HUES64 (cell line): Measurements from ENCODE around the gene SLC12A1. TPM values are rescaled to one million over a fixed set of nuclear protein-coding genes. Genes with fewer than 3 reads are reported as not detected.

Experiments
- H3K27ac ChIP-seq: 2 replicates; pipeline ENCODE4 v1.7.0; 2013; ENCODE audit warnings: low read depth, low read length, inconsistent platforms
- H3K27me3 ChIP-seq: 2 replicates; pipeline ENCODE4 v1.6.1; 2013; ENCODE audit warnings: mild to moderate bottlenecking, low read length; ENCODE audit not compliant: insufficient read depth
- H3K36me3 ChIP-seq: 2 replicates; pipeline ENCODE4 v1.6.1; 2013; ENCODE audit warnings: mild to moderate bottlenecking, low read length; ENCODE audit not compliant: insufficient read depth
- H3K4me1 ChIP-seq: 2 replicates; pipeline ENCODE4 v1.6.1; 2013; ENCODE audit warnings: mild to moderate bottlenecking, low read length, moderate library complexity; ENCODE audit not compliant: insufficient read depth
- H3K4me3 ChIP-seq: 2 replicates; pipeline ENCODE4 v1.5.1; 2013; ENCODE audit warnings: mild to moderate bottlenecking, low read length, moderate library complexity
- H3K9ac ChIP-seq: 2 replicates; pipeline ENCODE4 v1.6.1; 2013; ENCODE audit warnings: mild to moderate bottlenecking, low read depth, low read length
- H3K9me3 ChIP-seq: 2 replicates; pipeline ENCODE4 v1.6.1; 2013; ENCODE audit warnings: low read depth, low read length; ENCODE audit not compliant: insufficient read depth
- WGBS: fragments of 150-250, 120-280 bp; methylation state at CpG from one replicate; pipeline ENCODE4 v1.1.7; 2013; ENCODE audit warnings: missing lambda C conversion rate; 5-methylcytosine and 5-hydroxymethylcytosine counted together
- polyA plus RNA-seq, 2 experiments: library from polyadenylated mRNA; stranded (reverse); fragments of 50-300 nt; gene quantifications; one replicate each; pipeline ENCODE4 v1.2.3, GENCODE V29; 2013

The SLC12A1 gene
- polyA plus RNA-seq (2013, experiment 1 of 2): 0.45 TPM
- polyA plus RNA-seq (2013, experiment 2 of 2): 0.38 TPM

GRCh38 chr15:48205981-48206380 is at the start of gene SLC12A1:
TSS of gene SLC12A1 (plus strand) at chr15:48206302. CDS start at chr15:48207720, 1,418 bp downstream.
- Histone ChIP-seq H3K9me3 (no peaks in the 10 kb centered on the region), H3K36me3 (no peaks in the 10 kb centered on the region), H3K9ac (no peak within 1 kb of the TSS), H3K27ac (no peak within 1 kb of the TSS), H3K27me3 (no peaks in the 10 kb centered on the region), H3K4me1 (peaks cover 6% of the 10 kb centered on the region; the same call in 1 of the 2 replicates), H3K4me3 (no peak within 1 kb of the TSS)
- WGBS: 100% methylated on average over 1 of the region's 1 CpG

GRCh38 chr15:48168616-48169015 is 37.5 kb upstream of the SLC12A1 start:
- no CpG with 5 or more reads among the region's 3 CpGs for WGBS
- no peaks in the 10 kb centered on the region for H3K9me3 ChIP-seq
- no peak overlapping the region for H3K4me3 ChIP-seq

GRCh38 chr15:48170981-48171380 is 35.1 kb upstream of the SLC12A1 start:
- 91% methylated on average over 1 of the region's 1 CpG for WGBS
- peaks cover 30% of the 10 kb centered on the region for H3K4me1 ChIP-seq
- H3K27me3 ChIP-seq: no peaks in the 10 kb centered on the region
- peaks cover 31% of the 10 kb centered on the region for H3K36me3 ChIP-seq
- H3K9me3 ChIP-seq: no peaks in the 10 kb centered on the region
- H3K4me3 ChIP-seq: no peak overlapping the region
- H3K9ac ChIP-seq: no peak overlapping the region
- H3K27ac ChIP-seq: no peak overlapping the region

More at GRCh38 chr15:48168616-48169015, 37.5 kb upstream of the SLC12A1 start:
- H3K36me3 ChIP-seq: peaks cover 51% of the 10 kb centered on the region
- H3K9ac ChIP-seq: no peak overlapping the region
- H3K27me3 ChIP-seq: no peaks in the 10 kb centered on the region
- H3K4me1 ChIP-seq: peaks cover 22% of the 10 kb centered on the region
- H3K27ac ChIP-seq: no peak overlapping the region

- Histone ChIP-seq H3K36me3 (0 out of 2 replicates have a peak, but pooled peaks cover 3% of the 10 kb centered on the region), H3K9ac (no peak overlapping the region), H3K27ac (no peak overlapping the region), H3K9me3 (no peaks in the 10 kb centered on the region), H3K4me1 (peaks cover 52% of the 10 kb centered on the region), H3K4me3 (no peak overlapping the region), H3K27me3 (no peaks in the 10 kb centered on the region)
- 99% methylated on average over 3 of the region's 3 CpGs for WGBS
Measured at GRCh38 chr15:48175126-48175525, 31.0 kb upstream of the SLC12A1 start.

GRCh38 chr15:48176112-48176511 is 30.0 kb upstream of the SLC12A1 start:
- no peaks in the 10 kb centered on the region for H3K27me3 ChIP-seq
- no peak overlapping the region for H3K9ac ChIP-seq
- H3K4me1 ChIP-seq: peaks cover 44% of the 10 kb centered on the region
- no peaks in the 10 kb centered on the region for H3K9me3 ChIP-seq
- H3K4me3 ChIP-seq: peak overlapping the region; percentile 77
- H3K36me3 ChIP-seq: 0 out of 2 replicates have a peak, but pooled peaks cover 3% of the 10 kb centered on the region
- H3K27ac ChIP-seq: no peak overlapping the region
- WGBS: 88% methylated on average over 1 of the region's 4 CpGs

- H3K36me3 ChIP-seq: 0 out of 2 replicates have a peak, but pooled peaks cover 3% of the 10 kb centered on the region
- 38% methylated on average over 1 of the region's 2 CpGs for WGBS
- no peaks in the 10 kb centered on the region for H3K27me3 ChIP-seq
- H3K9me3 ChIP-seq: no peaks in the 10 kb centered on the region
- H3K9ac ChIP-seq: peak overlapping the region; percentile 96; the same call in 1 of the 2 replicates
- H3K27ac ChIP-seq: no peak overlapping the region
- peaks cover 36% of the 10 kb centered on the region for H3K4me1 ChIP-seq
- peak overlapping the region; percentile 77 for H3K4me3 ChIP-seq
Measured at GRCh38 chr15:48176957-48177356, 29.1 kb upstream of the SLC12A1 start.

GRCh38 chr15:48177383-48177765 is 28.7 kb upstream of the SLC12A1 start:
- 4% methylated on average over 10 of the region's 10 CpGs for WGBS

GRCh38 chr15:48177766-48178647 is 28.1 kb upstream of the SLC12A1 start, which contains the start of gene MYEF2:
TSS of gene MYEF2 (minus strand) at chr15:48178295. CDS start at chr15:48178237, 58 bp downstream.
- peak within 1 kb of the TSS; percentile 95 for H3K27ac ChIP-seq
- H3K4me3 ChIP-seq: peak within 1 kb of the TSS; percentile 77
- H3K36me3 ChIP-seq: 0 out of 2 replicates have a peak, but pooled peaks cover 3% of the 10 kb centered on the region
- H3K9ac ChIP-seq: peak within 1 kb of the TSS; percentile 96
- H3K9me3 ChIP-seq: no peaks in the 10 kb centered on the region
- no peaks in the 10 kb centered on the region for H3K27me3 ChIP-seq
- under 1% methylated on average over 71 of the region's 71 CpGs for WGBS
- peaks cover 34% of the 10 kb centered on the region for H3K4me1 ChIP-seq

More at GRCh38 chr15:48177383-48177765, 28.7 kb upstream of the SLC12A1 start:
- Histone ChIP-seq H3K9me3 (no peaks in the 10 kb centered on the region), H3K36me3 (0 out of 2 replicates have a peak, but pooled peaks cover 3% of the 10 kb centered on the region), H3K27me3 (no peaks in the 10 kb centered on the region), H3K27ac (peak overlapping the region; percentile 95; the same call in 1 of the 2 replicates), H3K9ac (peak overlapping the region; percentile 96), H3K4me1 (peaks cover 35% of the 10 kb centered on the region), H3K4me3 (peak overlapping the region; percentile 77)

GRCh38 chr15:48178648-48178931 is 27.5 kb upstream of the SLC12A1 start:
- Histone ChIP-seq H3K4me3 (peak overlapping the region; percentile 77), H3K4me1 (peaks cover 29% of the 10 kb centered on the region)

GRCh38 chr15:48182749-48183148 is 23.4 kb upstream of the SLC12A1 start:
- H3K36me3 ChIP-seq: no peaks in the 10 kb centered on the region
- H3K27ac ChIP-seq: no peak overlapping the region
- H3K9ac ChIP-seq: no peak overlapping the region
- H3K4me3 ChIP-seq: no peak overlapping the region
- WGBS: 91% methylated on average over 2 of the region's 2 CpGs
- peaks cover 9% of the 10 kb centered on the region for H3K4me1 ChIP-seq
- H3K9me3 ChIP-seq: no peaks in the 10 kb centered on the region
- H3K27me3 ChIP-seq: no peaks in the 10 kb centered on the region

More at GRCh38 chr15:48178648-48178931, 27.5 kb upstream of the SLC12A1 start:
- no peaks in the 10 kb centered on the region for H3K27me3 ChIP-seq
- peak overlapping the region; percentile 88 for H3K9ac ChIP-seq
- WGBS: no CpG with 5 or more reads among the region's 1 CpG
- no peaks in the 10 kb centered on the region for H3K9me3 ChIP-seq
- peak overlapping the region; percentile 95 for H3K27ac ChIP-seq
- H3K36me3 ChIP-seq: 0 out of 2 replicates have a peak, but pooled peaks cover 3% of the 10 kb centered on the region

GRCh38 chr15:48185529-48185928 is 20.6 kb upstream of the SLC12A1 start:
- no peak overlapping the region for H3K4me3 ChIP-seq
- H3K9ac ChIP-seq: no peak overlapping the region
- H3K27ac ChIP-seq: no peak overlapping the region
- H3K36me3 ChIP-seq: no peaks in the 10 kb centered on the region
- H3K9me3 ChIP-seq: no peaks in the 10 kb centered on the region
- H3K4me1 ChIP-seq: no peaks in the 10 kb centered on the region
- WGBS: 79% methylated on average over 2 of the region's 3 CpGs
- no peaks in the 10 kb centered on the region for H3K27me3 ChIP-seq
